ENCODE data around the gene TTYH3.

The TTYH3 gene

GRCh38 chr7:2624293-2624886 is 7.4 kb upstream of the TTYH3 start:
- TF ChIP-seq, protein P1, sequence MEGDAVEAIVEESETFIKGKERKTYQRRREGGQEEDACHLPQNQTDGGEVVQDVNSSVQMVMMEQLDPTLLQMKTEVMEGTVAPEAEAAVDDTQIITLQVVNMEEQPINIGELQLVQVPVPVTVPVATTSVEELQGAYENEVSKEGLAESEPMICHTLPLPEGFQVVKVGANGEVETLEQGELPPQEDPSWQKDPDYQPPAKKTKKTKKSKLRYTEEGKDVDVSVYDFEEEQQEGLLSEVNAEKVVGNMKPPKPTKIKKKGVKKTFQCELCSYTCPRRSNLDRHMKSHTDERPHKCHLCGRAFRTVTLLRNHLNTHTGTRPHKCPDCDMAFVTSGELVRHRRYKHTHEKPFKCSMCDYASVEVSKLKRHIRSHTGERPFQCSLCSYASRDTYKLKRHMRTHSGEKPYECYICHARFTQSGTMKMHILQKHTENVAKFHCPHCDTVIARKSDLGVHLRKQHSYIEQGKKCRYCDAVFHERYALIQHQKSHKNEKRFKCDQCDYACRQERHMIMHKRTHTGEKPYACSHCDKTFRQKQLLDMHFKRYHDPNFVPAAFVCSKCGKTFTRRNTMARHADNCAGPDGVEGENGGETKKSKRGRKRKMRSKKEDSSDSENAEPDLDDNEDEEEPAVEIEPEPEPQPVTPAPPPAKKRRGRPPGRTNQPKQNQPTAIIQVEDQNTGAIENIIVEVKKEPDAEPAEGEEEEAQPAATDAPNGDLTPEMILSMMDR (IDR thresholded peaks at IDR 0.05; ENCODE audit: low read depth, low read length, missing control alignments), result no peak
- no peak overlapping the region for H3K4me3 ChIP-seq (replicated peaks; ENCODE audit: low read depth, low read length)
- no peak for DNase-seq (ENCODE audit: extremely low read depth, low read depth)

- H3K4me3 ChIP-seq (replicated peaks; ENCODE audit: low read depth, low read length), result no peak overlapping the region
- TF ChIP-seq, protein P1 (IDR thresholded peaks at IDR 0.05; ENCODE audit: low read depth, low read length, missing control alignments), result no peak
- no peak for DNase-seq (ENCODE audit: extremely low read depth, low read depth)
Measured at GRCh38 chr7:2626498-2627117, 5.2 kb upstream of the TTYH3 start.

DNA sequence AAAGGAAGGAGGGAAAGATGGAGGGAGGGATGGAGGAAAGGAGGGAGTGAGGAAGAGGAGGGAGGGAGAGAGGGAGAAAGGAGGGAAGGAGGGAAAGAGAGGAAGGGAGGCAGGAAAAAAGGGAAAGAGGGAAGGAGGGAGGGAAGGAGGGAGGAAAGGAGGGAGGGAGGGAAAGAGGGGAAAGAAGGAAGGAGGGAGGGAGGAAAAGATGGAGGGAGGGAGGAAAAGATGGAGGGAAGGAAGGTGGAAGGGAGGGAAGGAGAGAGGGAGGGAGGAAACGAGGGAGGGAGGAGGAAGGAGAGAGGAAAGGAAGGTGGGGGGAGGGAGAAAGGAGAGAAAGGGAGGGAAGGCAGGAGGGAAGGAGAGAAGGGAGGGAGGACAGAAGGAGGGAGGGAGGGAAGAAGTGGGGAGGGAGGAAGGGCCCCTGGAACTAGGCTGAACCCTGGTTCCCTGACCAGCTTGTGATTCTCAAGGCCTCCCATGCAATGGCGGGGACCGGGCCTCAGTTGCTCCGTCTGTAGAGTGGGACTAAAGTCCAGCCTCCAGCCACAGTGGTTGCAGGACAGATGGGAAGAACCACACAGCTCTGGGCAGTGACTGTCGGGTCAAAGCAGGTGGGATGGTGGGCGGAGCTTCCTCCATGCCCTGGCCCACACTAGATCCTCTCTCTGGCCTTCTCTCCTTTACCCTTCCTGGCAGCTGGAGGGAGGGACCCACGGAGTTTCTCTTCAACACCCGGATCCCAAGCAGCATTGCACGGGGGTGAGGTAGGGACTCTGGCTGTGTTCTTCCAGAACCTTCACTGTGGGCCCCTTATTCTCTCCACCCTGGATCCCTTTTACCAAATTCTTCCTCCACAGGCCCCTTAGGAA is 4.3 kb upstream of the TTYH3 start:
- TF ChIP-seq, protein P1 (IDR thresholded peaks at IDR 0.05; ENCODE audit: low read depth, low read length, missing control alignments), result no peak
- H3K4me3 ChIP-seq (replicated peaks; ENCODE audit: low read depth, low read length), result no peak overlapping the region
- DNase-seq (ENCODE audit: extremely low read depth, low read depth), result no peak

GRCh38 chr7:2628130-2628482 is 3.7 kb upstream of the TTYH3 start:
- TF ChIP-seq, protein P1 (IDR thresholded peaks at IDR 0.05; ENCODE audit: low read depth, low read length, missing control alignments), result no peak
- no peak overlapping the region for H3K4me3 ChIP-seq (replicated peaks; ENCODE audit: low read depth, low read length)
- no peak for DNase-seq (ENCODE audit: extremely low read depth, low read depth)

- TF ChIP-seq, protein P1 (IDR thresholded peaks at IDR 0.05; ENCODE audit: low read depth, low read length, missing control alignments), result no peak
- H3K4me3 ChIP-seq (replicated peaks; ENCODE audit: low read depth, low read length), result no peak overlapping the region
- DNase-seq (ENCODE audit: extremely low read depth, low read depth), result no peak
Measured at GRCh38 chr7:2628891-2629290, 2.9 kb upstream of the TTYH3 start.

DNA sequence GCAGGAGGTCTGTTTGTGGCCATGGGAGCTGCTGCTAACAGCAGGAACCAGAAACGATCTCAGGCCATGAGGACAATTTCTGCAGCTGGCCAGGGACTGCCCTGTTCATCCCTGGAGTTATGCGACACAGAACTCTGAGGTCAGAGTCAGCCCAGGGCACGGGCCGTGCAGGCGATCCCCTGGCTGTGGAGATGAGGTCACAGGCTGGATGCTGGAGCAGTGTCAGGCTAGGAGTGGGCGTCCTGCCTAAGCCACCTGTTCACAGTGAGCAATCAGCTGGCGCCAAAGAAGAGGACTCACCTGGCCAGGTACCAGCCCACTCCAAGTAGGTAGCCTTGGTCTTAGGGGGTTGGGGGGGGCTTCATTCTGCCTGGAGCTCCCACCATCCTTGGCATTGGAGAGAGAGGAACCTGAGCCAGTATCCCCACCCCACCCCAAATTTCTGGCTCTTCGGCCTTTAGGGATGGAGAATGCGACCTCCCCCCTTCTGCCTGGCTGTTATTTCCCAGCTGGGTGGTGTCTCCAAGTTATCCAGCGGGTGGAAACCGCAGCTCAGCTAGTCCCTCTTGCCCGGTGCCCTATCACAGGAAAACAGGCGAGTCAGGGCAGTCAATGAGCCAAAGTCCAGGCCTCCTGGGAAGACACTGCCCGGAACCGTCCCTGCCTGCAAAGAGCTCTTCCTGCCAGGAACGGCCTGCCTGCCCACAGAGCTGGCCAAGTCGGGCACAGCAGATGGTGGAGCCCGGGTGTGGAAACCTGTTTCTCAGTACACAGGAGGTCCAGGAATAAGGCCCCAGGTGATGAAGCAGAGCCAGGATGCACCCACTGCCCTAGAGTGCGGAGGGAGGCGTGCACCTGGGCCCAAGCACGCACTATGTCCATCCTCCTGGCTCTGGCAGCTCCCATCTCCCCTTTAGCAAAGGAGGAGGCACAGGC is 1.8 kb upstream of the TTYH3 start:
- TF ChIP-seq, protein P1 (IDR thresholded peaks at IDR 0.05; ENCODE audit: low read depth, low read length, missing control alignments), result no peak
- no peak for DNase-seq (ENCODE audit: extremely low read depth, low read depth)
- no peak overlapping the region for H3K4me3 ChIP-seq (replicated peaks; ENCODE audit: low read depth, low read length)

All from HFF-Myc (cell line).